GM19023 (cell line): ENCODE results near the gene RAB7B.

Experiments used
- ATAC-seq: cut with Tn5 transposase; IDR thresholded peaks from one replicate; pipeline ENCODE4 v1.9.1; 2021; ENCODE audit warnings: mild to moderate bottlenecking, moderate library complexity; ENCODE audit not compliant: unreplicated experiment

Gene RAB7B

DNA sequence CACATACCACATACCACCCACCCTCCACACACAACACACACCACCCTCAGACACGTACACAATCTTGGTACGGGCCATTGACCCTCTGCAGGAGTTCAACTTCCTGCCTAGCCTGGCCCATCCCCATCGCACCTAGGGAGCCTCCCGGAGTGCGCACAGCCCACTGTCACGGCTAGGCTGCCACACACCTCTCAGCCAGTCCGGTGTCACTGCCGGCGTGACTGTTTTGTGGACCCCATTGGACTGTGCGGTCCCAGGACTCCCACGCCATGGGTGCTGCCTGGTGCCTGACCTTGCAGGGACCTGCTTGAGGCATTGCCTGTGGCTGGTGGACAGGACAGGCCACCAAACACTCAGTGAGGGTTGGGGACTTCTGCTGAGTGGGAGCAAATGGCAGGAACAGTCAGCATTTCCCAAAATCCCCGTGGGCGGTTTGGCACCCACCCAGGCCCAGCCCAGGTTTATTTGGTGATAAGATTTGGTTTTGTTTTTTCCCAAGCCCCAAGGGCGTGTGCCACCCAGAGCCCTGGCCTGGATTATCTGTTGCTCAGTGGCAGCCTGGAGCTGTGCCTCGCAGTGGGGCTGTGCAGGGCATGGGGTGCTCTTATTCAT lies 27.7 kb downstream of the RAB7B start:
- ATAC-seq: no peak

DNA sequence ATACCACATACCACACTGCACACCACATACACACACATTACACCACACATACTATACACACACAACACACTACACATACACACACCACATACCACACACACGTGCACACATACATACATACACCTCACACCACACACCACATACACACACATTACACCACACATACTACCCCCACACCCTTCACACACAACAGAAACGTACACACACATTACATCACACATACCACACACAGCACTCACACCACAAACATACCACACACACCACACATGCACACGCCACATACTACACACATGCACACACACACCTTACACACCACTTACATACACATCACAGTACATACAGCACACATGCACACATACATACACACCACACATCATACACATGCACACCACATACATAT lies 28.5 kb downstream of the RAB7B start:
- ATAC-seq: no peak

DNA sequence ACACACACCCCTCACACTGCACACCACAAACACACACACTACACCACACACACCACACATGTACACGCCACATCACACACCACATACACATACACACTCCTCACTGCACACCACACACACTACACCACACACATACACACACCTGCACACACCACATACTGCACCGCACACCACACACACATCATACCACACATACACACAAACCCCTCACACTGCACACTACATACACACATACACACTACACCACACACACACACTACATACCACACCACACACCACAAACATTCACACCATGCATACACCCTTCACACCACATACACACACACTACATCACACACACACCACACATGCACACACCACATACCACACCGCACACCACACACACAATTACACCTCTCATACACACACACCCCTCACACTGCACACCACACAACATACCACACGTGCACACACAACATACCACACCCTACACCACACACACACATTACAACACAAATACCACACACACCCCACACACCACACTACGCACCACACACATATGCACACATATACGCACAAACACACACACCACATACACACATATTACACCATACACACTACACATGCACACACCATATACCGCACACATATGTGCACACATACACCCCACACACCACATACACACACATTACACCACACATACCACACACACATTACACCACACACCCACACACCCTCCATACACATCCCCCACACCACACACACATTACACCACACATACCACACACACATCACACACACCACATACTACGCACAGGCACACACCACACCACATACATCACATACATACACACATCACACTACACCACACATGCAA lies 29.6 kb downstream of the RAB7B start:
- no peak for ATAC-seq

DNA sequence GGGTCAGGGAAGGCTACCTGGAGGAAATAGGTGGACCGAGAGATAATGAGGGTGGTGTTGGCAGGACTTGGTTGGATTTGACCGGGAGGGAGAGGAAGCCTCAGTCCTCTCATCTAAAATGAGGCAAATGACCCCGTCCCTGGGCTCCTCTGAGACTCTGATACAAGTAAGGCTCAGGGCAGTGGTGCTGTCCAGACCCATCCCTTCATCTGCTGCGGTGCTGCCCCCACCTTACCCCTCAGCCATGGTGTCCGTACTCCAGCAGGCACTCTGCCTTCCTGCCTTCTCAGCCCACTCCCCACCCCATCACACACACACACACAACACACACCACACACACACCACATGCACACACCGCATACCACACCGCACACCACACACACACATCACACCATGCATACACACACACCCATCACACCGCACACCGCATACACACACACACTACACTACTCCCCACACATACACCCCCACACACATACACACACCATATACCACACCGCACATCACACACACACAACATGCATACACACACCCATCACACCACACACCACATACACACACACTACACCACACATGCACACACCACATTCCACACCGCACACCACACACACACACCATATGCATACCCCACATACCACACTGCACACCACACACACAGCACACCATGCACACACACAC lies 30.6 kb downstream of the RAB7B start:
- no peak for ATAC-seq

DNA sequence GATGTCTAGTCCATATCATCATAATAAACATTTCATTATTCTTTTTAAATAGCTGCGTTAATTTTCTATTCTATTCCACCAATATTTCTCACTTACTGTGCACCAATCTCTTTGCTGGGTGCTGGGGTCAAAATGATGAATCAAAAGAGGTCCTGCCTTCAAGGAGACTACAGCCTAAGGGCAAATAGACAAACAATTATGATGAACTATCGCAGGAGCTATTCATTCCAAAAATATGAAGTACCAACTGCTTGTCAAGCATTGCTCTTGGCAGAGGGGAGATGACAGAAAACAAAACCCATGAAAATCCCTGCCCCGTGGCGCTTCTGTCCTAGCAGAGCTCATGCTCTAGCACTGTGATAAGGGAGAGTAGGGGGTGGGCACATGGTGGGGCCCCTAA lies 31.1 kb downstream of the RAB7B start:
- ATAC-seq: no peak

DNA sequence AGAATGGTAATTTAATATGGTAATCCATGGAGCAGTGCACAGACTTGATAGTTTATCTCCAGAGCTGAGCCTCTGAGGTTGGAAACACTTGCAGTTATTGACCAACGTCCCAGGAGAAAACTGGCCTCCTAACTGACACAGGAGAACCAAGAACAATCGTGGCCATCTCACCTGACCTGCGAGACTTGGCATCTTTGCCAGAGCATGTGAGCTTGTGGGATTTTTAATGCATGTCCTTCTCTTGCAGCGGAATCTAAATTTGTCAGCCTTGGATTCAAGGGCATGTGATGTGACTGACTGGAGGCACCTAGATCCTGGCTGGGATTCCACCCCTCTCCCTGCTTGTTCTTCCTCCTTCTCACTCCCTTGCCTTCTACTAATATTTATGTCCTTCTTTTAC lies 32.1 kb downstream of the RAB7B start:
- ATAC-seq: no peak

DNA sequence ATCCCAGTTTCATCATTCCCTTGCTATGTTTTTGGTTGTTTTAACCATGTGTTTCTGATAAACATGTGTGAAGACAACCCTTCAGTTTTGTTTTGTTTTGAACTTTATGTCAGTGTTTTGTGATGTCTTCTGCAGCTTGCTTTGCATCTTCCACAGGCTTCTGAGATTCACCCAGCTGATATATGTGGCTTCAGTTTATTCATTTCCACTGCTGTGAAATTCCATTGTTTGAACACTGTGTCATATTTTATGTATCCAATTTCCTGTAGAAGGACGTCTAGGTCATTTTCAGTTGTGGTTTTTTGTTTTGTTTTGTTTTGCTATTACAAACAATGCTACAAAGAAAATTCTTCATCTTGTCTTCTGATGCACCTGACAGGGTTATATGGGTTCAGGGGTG lies 32.7 kb downstream of the RAB7B start:
- ATAC-seq: no peak

DNA sequence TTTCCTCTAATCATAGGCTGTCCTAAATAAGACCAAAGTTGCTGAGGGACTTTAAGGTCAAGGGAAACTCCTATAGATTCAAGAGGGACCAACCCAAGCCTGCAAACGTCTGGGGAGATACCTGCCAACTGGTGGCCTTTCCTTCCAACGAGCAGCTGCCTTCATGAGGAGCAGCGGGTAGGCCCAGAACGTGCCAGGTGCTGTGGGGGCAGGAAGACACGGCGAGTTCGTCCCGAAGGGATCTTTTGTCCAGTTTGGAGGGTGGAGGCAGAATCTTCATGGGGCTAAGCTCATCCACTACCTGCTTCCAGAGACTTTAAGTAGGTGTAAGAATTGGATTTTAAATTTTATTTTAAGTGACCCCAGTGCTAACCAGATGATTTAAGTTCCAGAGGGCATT lies 34.0 kb downstream of the RAB7B start:
- no peak for ATAC-seq

DNA sequence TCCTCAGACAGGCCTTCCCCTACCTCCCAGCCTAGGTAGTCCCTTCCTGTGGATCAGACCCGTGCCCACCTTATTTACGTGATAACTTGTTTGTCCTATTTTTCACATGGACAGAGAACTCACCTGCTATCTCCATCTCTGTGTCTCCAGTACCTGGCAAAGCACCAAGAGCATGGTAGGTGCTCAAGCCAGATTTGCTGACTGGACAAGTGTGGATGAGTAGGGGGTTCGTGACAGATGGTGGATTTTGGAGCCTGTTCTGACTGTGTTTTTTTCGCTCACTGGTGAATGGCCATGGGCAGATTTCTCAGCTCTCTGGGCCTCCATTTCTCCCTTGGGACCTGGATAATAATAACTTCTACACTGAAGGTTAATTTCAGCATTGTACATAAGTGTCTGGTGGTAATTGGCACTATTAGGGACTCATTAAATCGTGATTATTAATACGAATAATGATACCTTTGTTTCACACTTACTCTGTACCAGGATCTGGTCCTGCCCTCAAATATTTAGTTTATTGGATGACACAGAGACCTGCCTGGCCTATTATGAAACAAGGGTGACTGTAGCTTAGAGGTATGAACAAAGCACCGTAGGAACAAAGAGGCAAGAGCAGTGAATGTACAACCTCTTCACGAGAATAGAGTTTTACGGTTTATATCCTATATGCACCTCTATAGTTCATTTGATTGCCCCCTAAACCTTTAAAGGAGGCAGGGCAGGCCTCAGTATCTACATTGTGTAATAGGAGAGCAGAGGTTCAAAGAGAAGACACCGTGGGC lies 35.5 kb downstream of the RAB7B start:
- ATAC-seq: no peak

DNA sequence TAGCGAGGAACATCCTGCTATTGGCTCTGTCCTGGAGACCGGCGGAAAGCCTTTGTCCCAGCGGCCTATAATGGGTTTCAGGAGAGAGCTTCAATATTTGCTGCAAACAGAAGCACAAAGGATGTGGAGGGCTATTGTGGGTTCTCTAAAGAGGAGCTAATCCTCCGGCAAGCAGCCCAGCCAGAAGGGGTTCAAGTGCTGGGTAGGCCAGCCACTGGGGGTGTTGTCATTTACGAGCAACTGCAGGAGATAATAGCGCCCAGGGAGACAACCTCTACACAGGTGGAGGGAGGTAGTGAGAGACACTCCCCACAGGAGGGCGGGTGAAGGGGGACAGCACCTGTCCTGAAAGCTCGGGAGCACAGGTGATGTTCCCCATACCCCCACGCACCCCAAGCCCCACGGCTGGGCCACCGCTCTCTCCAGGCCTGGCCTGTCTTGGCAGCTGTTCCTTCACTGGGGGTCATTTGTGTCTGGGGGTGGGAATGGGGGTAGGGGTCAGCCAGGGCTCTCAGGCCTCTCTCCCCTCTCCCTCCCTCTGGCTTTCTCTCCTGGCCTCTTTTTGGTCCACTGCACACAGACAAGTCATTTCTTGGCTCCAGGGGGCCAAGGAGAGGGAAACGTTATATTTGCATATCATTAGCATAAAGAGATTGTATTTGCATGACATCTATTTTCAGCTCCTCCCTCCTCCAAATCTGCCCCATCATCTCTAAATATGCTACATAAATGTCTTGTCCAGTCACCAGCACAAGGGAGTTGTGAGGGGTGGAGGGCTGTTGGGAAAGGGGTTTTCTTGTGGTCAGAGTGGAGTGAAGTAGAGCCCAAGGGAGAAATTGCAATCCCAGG lies 37.9 kb downstream of the RAB7B start:
- ATAC-seq: no peak

DNA sequence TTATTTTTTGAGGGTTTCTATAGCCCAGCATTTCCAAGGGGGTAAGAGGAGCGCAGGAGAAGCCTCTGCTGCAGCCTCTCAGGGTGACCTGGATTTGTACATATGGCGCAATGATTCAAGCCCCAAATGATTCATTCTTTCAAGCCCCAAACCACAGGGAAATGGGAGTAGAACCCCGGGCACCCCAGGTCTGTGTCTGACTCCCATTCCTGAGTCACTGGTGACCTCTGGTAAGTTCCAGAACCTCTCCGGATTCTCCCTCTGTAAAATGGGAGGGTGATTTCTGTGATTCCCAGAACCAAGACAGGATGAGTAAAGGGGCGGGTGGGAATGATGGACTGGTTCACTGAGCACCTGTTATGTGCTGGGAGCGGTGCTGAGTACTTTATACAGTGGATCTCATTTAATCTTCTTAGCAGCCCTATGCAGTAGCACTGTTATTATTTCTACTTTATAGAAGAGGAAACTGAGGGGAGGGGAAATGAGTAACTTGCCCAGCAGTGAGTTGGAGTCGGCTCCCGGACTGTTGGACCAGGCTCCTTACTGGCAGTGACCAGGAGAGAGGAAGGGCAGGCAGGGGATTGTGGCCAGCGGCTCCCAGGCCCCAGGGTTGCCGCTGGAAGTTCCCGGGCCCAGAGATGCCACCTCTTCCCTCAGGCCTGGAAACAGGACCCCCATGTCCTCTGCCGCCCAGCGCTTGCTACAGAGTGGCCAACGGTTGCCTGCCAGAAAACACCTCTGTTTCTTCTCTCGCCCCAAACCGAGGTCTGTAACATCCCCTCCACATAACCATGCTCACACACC lies 39.6 kb downstream of the RAB7B start:
- no peak for ATAC-seq

DNA sequence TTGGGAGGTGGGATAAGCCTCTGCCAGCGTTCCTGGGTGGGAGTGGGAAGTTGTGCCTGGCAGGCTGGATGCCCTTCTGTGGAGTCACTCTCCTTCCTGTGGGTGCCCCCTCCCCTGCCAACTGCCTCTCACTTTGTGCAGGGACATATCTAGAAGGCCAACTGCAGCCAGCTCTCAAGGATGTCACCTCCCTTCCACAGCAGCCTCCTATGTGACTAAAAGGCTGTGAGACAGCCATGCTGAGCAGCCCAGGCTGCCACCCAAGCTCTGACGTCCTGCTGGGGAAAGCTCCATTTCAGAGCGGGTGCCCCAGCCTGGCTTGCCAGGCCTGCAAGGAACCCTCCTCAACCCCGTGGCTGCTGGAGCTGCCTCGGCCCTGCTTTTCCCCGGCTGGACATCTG lies 40.4 kb downstream of the RAB7B start:
- no peak for ATAC-seq

DNA sequence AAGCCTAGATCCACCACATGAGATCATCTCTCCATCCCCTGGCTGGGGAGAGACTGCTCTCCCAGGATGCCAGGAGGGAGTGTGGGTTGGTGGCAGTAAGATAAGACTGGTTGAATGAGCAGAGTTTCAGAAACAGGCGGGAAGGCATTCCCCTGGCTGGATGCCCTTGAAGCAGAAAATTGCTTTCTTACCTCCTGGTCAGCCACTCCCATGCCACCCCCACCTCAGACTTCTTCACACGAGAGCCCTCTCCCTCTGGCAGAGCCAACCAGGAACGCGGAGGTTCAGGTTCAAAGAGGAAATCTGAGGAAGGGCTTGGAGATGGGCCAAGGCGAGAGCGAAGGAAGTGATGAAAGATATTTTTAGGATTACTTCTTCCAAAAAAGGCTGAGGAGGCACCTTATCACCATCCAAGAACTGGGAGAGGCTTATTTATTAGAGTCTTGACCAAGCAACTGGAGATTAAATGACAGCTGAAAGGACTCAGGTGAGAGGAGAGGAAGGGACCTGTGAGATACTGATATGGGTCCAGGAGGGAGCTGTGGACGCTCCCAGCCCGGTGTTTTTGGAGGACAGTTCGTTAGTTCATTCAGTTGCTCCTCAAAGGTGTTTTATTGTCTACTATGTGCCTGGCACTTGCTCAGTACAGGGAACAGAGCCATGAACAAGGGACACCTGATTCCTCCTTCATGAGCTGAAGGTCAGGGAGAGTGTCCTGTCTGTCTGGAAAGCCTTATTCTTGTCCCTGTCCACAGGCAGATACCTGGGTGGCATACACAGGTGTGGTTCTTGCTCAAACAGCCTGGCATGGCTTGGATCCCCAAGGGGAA lies 41.0 kb downstream of the RAB7B start:
- no peak for ATAC-seq

DNA sequence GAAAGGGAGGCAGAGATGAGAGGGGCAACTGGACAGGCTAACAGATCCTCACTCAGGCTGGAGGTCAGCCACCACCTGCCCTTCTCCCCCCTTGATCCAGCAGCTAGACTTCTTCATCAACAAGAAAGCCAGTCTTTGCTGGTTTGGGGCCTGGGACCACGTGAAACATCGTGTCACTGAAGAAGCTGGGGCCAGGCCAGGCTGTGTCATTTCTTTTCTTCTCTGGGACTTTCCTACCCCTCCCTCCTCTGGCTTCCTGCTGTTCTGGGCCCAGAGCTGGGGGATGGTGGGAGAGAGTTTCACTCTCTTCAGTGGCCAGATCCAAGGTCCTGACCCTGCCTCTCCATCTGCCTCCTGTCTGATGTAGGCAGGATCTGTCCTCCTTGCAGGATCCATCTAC lies 41.8 kb downstream of the RAB7B start:
- peak; percentile 48 for ATAC-seq

DNA sequence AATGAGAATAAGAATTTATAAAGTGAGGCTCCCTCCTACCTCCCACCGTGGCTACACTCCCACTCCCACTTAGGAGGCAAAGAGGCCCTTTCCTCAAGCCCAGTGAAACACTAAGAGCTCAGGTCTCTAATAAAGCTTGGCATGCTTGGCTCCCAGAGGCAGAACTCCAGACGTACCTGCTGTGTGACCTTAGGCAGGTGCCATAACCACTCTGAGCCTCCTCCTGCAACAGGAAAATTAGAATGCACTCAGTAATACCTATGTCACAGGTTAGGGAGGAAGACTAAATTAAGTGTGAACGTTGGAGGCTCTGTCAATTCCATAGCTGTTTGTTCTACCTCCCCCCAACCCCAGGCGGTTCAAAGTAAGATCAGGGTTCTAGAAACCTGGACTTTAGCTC lies 43.4 kb downstream of the RAB7B start:
- ATAC-seq: no peak

DNA sequence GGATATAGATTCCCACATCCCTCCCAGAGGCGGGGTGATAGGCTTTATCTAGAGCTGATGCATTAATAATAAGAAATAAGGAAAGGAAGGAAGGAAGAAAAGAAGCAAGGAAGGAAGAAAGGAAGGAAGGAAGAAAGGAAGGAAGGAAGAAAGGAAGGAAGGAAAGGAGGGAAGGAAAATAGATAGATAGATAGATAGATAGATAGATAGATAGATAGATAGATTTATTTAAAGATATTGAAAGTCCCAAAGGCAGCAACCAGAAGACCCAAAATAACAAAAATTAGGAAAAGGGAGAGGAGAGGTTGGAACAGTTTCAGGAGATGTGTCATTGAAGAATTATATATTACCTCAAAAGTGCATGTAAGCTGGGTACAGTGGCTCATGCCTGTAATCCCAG lies 47.7 kb downstream of the RAB7B start:
- ATAC-seq: no peak

DNA sequence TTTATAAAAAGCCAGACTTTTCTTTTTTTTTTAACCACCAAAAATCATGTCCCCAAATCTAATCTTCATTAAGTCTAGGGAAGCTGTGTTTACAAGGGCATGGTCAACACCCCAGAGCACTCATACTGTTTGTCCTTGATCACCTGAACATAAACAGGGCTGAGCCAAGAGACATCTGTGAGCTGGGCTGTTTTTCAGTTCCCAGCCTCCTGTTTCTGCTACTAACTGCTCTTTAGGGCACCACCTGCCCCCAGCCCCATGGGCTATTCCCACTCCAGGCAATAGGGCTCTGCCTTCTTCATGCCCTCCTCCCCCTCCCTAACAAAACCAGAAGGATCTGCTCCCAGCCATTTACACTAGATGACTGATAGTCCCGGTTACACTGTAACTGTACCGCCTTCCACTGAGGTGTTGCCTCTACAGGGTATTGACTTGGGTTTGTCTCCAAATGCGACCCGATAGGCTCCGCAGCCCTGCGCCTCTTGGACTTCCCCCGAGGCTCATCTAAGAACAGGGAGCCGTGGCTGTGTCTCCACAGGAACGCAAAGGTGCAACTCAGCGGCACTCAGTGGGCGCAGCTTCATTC lies 48.3 kb downstream of the RAB7B start:
- ATAC-seq: no peak

DNA sequence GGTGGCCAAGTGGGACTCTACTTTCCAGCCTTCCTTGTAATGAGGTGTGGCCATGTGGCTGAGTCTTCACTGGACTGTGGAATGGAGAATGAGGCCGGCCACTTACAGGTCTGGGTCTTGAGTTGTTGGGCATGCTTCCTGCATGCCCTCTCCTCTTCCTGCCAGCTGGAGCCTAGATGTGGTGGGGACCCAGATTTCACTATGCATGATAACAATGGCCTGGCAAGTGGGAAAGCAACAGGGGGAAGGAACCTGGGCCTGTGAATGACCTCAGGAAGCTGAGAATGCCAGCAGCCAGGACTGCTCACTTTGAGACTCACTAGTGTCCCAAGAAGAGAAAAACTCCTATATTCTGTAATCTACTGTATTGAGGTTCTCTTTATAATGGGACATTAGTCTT lies 51.4 kb downstream of the RAB7B start:
- ATAC-seq: no peak
